Measurements from ENCODE around the gene JAZF1.

GRCh38 chr7:27782849-27783248, 397.7 kb downstream of the JAZF1 start:
- TF ChIP-seq, protein P1, sequence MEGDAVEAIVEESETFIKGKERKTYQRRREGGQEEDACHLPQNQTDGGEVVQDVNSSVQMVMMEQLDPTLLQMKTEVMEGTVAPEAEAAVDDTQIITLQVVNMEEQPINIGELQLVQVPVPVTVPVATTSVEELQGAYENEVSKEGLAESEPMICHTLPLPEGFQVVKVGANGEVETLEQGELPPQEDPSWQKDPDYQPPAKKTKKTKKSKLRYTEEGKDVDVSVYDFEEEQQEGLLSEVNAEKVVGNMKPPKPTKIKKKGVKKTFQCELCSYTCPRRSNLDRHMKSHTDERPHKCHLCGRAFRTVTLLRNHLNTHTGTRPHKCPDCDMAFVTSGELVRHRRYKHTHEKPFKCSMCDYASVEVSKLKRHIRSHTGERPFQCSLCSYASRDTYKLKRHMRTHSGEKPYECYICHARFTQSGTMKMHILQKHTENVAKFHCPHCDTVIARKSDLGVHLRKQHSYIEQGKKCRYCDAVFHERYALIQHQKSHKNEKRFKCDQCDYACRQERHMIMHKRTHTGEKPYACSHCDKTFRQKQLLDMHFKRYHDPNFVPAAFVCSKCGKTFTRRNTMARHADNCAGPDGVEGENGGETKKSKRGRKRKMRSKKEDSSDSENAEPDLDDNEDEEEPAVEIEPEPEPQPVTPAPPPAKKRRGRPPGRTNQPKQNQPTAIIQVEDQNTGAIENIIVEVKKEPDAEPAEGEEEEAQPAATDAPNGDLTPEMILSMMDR (IDR thresholded peaks at IDR 0.05; ENCODE audit: insufficient read depth, low read length): no peak
- TF ChIP-seq, protein P2, sequence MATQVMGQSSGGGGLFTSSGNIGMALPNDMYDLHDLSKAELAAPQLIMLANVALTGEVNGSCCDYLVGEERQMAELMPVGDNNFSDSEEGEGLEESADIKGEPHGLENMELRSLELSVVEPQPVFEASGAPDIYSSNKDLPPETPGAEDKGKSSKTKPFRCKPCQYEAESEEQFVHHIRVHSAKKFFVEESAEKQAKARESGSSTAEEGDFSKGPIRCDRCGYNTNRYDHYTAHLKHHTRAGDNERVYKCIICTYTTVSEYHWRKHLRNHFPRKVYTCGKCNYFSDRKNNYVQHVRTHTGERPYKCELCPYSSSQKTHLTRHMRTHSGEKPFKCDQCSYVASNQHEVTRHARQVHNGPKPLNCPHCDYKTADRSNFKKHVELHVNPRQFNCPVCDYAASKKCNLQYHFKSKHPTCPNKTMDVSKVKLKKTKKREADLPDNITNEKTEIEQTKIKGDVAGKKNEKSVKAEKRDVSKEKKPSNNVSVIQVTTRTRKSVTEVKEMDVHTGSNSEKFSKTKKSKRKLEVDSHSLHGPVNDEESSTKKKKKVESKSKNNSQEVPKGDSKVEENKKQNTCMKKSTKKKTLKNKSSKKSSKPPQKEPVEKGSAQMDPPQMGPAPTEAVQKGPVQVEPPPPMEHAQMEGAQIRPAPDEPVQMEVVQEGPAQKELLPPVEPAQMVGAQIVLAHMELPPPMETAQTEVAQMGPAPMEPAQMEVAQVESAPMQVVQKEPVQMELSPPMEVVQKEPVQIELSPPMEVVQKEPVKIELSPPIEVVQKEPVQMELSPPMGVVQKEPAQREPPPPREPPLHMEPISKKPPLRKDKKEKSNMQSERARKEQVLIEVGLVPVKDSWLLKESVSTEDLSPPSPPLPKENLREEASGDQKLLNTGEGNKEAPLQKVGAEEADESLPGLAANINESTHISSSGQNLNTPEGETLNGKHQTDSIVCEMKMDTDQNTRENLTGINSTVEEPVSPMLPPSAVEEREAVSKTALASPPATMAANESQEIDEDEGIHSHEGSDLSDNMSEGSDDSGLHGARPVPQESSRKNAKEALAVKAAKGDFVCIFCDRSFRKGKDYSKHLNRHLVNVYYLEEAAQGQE (IDR thresholded peaks at IDR 0.05; ENCODE audit: insufficient replicate concordance, low read depth): no peak
- TF ChIP-seq GABPA (IDR thresholded peaks at IDR 0.05; ENCODE audit: low read depth): no peak

Measured in HL-60 (cell line).